GM23338 (cell line): Measurements from ENCODE around the gene SEL1L3. TPM values are rescaled to one million over a fixed set of nuclear protein-coding genes. Genes with fewer than 3 reads are reported as not detected.

ENCODE experiments used
- ATAC-seq: fragments of 200-7000 bp; cut with Tn5 transposase; 3 replicates; pipeline ENCODE4 v1.9.1; 2020
- DNase-seq: peaks from one replicate; pipeline ENCODE4 v3.0.0-alpha.2; 2015; ENCODE audit warnings: low spot score
- H2AFZ ChIP-seq: fragments of 200-600 bp; sonication (generic); 2 replicates; pipeline ENCODE4 v1.8.0; 2016; ENCODE audit warnings: antibody characterized with exemption, mild to moderate bottlenecking, moderate library complexity
- H3F3A ChIP-seq: fragments of 200-600 bp; sonication (generic); replicated peaks from 2 replicates; pipeline ENCODE4 v1.8.0; 2017; ENCODE audit warnings: antibody characterized with exemption, mixed run types, low read depth
- H3K27ac ChIP-seq: fragments of 200-600 bp; sonication (generic); 2 replicates; pipeline ENCODE4 v1.6.1; 2016; ENCODE audit warnings: low read depth
- H3K27me3 ChIP-seq: fragments of 200-600 bp; sonication (generic); 2 replicates; pipeline ENCODE4 v1.8.0; 2016; ENCODE audit warnings: mild to moderate bottlenecking, mixed run types, moderate library complexity; ENCODE audit not compliant: insufficient read depth
- H3K36me3 ChIP-seq: fragments of 200-600 bp; sonication (generic); 2 replicates; pipeline ENCODE4 v1.8.0; 2016; ENCODE audit warnings: mild to moderate bottlenecking; ENCODE audit not compliant: insufficient read depth
- H3K4me1 ChIP-seq: fragments of 200-600 bp; sonication (generic); 2 replicates; pipeline ENCODE4 v1.8.0; 2016; ENCODE audit warnings: mild to moderate bottlenecking, moderate library complexity; ENCODE audit not compliant: insufficient read depth
- H3K4me2 ChIP-seq: fragments of 200-600 bp; sonication (generic); 2 replicates; pipeline ENCODE4 v1.7.1; 2017; ENCODE audit warnings: mixed run types
- H3K4me3 ChIP-seq: fragments of 200-600 bp; sonication (generic); 2 replicates; pipeline ENCODE4 v1.6.1; 2016; ENCODE audit warnings: mixed run types
- H3K79me2 ChIP-seq: fragments of 200-600 bp; sonication (generic); replicated peaks from 2 replicates; pipeline ENCODE4 v1.8.0; 2017; ENCODE audit warnings: mild to moderate bottlenecking; ENCODE audit not compliant: insufficient read depth
- H3K9me2 ChIP-seq: fragments of 200-600 bp; sonication (generic); 2 replicates; pipeline ENCODE4 v1.8.0; 2017; ENCODE audit not compliant: insufficient read depth
- H4K20me1 ChIP-seq: fragments of 200-600 bp; sonication (generic); replicated peaks from 2 replicates; pipeline ENCODE4 v1.8.0; 2017; ENCODE audit warnings: mild to moderate bottlenecking; ENCODE audit not compliant: insufficient read depth
- H3K27ac Mint-ChIP-seq: 2 replicates; pipeline ENCODE4 v1.8.0; 2020; ENCODE audit warnings: inconsistent platforms, mild to moderate bottlenecking, moderate library complexity, mixed read lengths
- H3K27me3 Mint-ChIP-seq: 3 replicates; pipeline ENCODE4 v1.8.0; 2022; ENCODE audit warnings: low read depth, mild to moderate bottlenecking, moderate library complexity, mixed read lengths, inconsistent platforms; ENCODE audit not compliant: insufficient read depth, poor library complexity
- H3K36me3 Mint-ChIP-seq: 3 replicates; pipeline ENCODE4 v1.8.0; 2021; ENCODE audit warnings: low read depth, mild to moderate bottlenecking, inconsistent platforms, moderate library complexity, mixed read lengths
- H3K4me1 Mint-ChIP-seq: 3 replicates; pipeline ENCODE4 v1.8.0; 2020; ENCODE audit warnings: mild to moderate bottlenecking, inconsistent platforms, mixed read lengths
- H3K4me3 Mint-ChIP-seq: 3 replicates; pipeline ENCODE4 v1.8.0; 2021; ENCODE audit warnings: moderate library complexity, mild to moderate bottlenecking, inconsistent platforms, mixed read lengths
- H3K9me3 Mint-ChIP-seq: 3 replicates; pipeline ENCODE4 v1.8.0; 2020; ENCODE audit warnings: moderate library complexity, mild to moderate bottlenecking, inconsistent platforms, mixed read lengths
- CREB1 ChIP-seq: fragments of 250-450 bp; sonication (Bioruptor Pico); IDR thresholded peaks from 2 replicates; pipeline ENCODE4 v1.5.0; 2020; ENCODE audit warnings: low read depth, mild to moderate bottlenecking, moderate library complexity
- EZH2 ChIP-seq: fragments of 200-600 bp; sonication (generic); IDR thresholded peaks from one replicate; pipeline ENCODE4 v1.8.0; 2017; ENCODE audit warnings: antibody characterized with exemption, mild to moderate bottlenecking, low read depth; ENCODE audit not compliant: unreplicated experiment
- EZH2phosphoT487 ChIP-seq: fragments of 200-600 bp; sonication (generic); IDR thresholded peaks from one replicate; pipeline ENCODE4 v1.8.1; 2018; ENCODE audit warnings: antibody characterized with exemption; ENCODE audit not compliant: unreplicated experiment
- JUNB ChIP-seq: IDR thresholded peaks from one replicate; pipeline ENCODE4 v1.6.1; 2016; ENCODE audit warnings: antibody characterized with exemption; ENCODE audit not compliant: unreplicated experiment
- NANOG ChIP-seq: IDR thresholded peaks from 2 replicates; pipeline ENCODE4 v1.6.1; 2016; ENCODE audit warnings: antibody characterized with exemption, borderline replicate concordance
- POLR2AphosphoS5 ChIP-seq: IDR thresholded peaks from 2 replicates; pipeline ENCODE4 v1.6.1; 2016; ENCODE audit warnings: antibody characterized with exemption, low read depth
- STAT1 ChIP-seq: IDR thresholded peaks from one replicate; pipeline ENCODE4 v1.6.1; 2016; ENCODE audit warnings: antibody characterized with exemption; ENCODE audit not compliant: unreplicated experiment
- ZNF114 ChIP-seq: fragments of 250-450 bp; sonication (Bioruptor Pico); IDR thresholded peaks from 2 replicates; pipeline ENCODE4 v1.5.0; 2020; ENCODE audit warnings: mild to moderate bottlenecking, moderate library complexity
- ZNF331 ChIP-seq: fragments of 250-450 bp; sonication (Bioruptor Pico); IDR thresholded peaks from 2 replicates; pipeline ENCODE4 v1.5.0; 2020; ENCODE audit warnings: low read depth, mild to moderate bottlenecking, moderate library complexity
- polyA plus RNA-seq: library from polyadenylated mRNA; unstranded; fragments of >200 nt; fragmentation: Nextera tagmentation; extraction: Ambion mirVana; gene quantifications from 2 replicates; pipeline ENCODE4 v1.2.1, GENCODE V29; 2016
- total RNA-seq: library from RNA; depleted of rRNA; stranded (reverse); fragments of >200 nt; shearing (Covaris generic); gene quantifications from 2 replicates; pipeline ENCODE4 v1.2.3, GENCODE V29; 2014
- TF ChIP-seq, protein P1 (sequence below), 2 experiments: fragments of 200-600 bp in 1 of 2; sonication (generic) in 1 of 2; conservative IDR thresholded peaks; 2 replicates each; pipeline versions ENCODE4 v1.5.1 to v1.6.1; 2016 to 2017; ENCODE audit warnings: antibody characterized with exemption in 2 of 2, low read depth in 2 of 2, mild to moderate bottlenecking in 2 of 2, moderate library complexity in 1 of 2
- TF ChIP-seq, protein P2 (sequence below): IDR thresholded peaks from 2 replicates; pipeline ENCODE4 v1.6.1; 2016; ENCODE audit warnings: antibody characterized with exemption
- TF ChIP-seq, protein P3 (sequence below): IDR thresholded peaks from one replicate; pipeline ENCODE4 v1.6.1; 2018; ENCODE audit warnings: antibody characterized with exemption; ENCODE audit not compliant: unreplicated experiment
- TF ChIP-seq, protein P4 (sequence below): fragments of 250-450 bp; sonication (Bioruptor Pico); IDR thresholded peaks from 2 replicates; pipeline ENCODE4 v1.5.0; 2020; ENCODE audit warnings: mild to moderate bottlenecking, moderate library complexity

SEL1L3 gene
- total and polyA plus RNA-seq, 2 experiments from 2014 or later: 17.1 to 61.7 TPM

DNA sequence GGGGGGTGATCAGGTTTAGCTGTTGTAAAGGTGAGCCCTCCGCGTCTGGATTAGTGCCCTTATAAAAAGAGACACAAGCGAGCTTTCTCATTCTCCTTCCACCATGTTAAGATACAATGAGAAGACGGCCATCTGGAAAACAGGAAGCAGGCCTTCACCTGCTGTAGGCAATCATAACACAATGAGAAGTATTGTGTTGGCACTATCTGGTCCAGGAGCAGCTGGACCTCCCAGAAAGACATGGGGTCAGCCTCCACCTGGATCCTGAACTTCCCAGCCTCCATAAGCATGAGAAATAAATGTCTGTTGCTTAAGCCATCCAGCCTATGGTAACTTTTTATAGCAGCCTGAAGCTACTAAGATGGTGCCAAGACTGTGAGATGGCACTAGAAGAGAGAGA, 42.6 kb upstream of the SEL1L3 start:
- Histone ChIP-seq H3K27me3 (no peaks in the 10 kb centered on the region), H3K9me2 (0 out of 2 replicates have a peak, but pooled peaks cover 3% of the 10 kb centered on the region), H4K20me1 (no peaks in the 10 kb centered on the region; the same call in 1 of the 2 replicates), H3K27ac (no peak overlapping the region), H3K4me3 (no peak overlapping the region), H3K79me2 (no peaks in the 10 kb centered on the region), H3K36me3 (no peaks in the 10 kb centered on the region), H3K4me2 (no peak overlapping the region), H3F3A (no peaks in the 10 kb centered on the region), H3K4me1 (no peaks in the 10 kb centered on the region; the same call in 1 of the 2 replicates), H2AFZ (no peak overlapping the region)
- TF ChIP-seq, protein P1, sequence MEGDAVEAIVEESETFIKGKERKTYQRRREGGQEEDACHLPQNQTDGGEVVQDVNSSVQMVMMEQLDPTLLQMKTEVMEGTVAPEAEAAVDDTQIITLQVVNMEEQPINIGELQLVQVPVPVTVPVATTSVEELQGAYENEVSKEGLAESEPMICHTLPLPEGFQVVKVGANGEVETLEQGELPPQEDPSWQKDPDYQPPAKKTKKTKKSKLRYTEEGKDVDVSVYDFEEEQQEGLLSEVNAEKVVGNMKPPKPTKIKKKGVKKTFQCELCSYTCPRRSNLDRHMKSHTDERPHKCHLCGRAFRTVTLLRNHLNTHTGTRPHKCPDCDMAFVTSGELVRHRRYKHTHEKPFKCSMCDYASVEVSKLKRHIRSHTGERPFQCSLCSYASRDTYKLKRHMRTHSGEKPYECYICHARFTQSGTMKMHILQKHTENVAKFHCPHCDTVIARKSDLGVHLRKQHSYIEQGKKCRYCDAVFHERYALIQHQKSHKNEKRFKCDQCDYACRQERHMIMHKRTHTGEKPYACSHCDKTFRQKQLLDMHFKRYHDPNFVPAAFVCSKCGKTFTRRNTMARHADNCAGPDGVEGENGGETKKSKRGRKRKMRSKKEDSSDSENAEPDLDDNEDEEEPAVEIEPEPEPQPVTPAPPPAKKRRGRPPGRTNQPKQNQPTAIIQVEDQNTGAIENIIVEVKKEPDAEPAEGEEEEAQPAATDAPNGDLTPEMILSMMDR (conservative IDR thresholded peaks at IDR 0.05; ENCODE audit: low read depth in 2 of 2): no peak
- TF ChIP-seq EZH2phosphoT487: no peak
- TF ChIP-seq POLR2AphosphoS5: no peak
- TF ChIP-seq ZNF331 (CRISPR knock-in tag): no peak
- TF ChIP-seq, protein P2, sequence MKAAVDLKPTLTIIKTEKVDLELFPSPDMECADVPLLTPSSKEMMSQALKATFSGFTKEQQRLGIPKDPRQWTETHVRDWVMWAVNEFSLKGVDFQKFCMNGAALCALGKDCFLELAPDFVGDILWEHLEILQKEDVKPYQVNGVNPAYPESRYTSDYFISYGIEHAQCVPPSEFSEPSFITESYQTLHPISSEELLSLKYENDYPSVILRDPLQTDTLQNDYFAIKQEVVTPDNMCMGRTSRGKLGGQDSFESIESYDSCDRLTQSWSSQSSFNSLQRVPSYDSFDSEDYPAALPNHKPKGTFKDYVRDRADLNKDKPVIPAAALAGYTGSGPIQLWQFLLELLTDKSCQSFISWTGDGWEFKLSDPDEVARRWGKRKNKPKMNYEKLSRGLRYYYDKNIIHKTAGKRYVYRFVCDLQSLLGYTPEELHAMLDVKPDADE: no peak
- no peak for TF ChIP-seq CREB1
- TF ChIP-seq NANOG: no peak
- TF ChIP-seq STAT1: no peak
- TF ChIP-seq, protein P3, sequence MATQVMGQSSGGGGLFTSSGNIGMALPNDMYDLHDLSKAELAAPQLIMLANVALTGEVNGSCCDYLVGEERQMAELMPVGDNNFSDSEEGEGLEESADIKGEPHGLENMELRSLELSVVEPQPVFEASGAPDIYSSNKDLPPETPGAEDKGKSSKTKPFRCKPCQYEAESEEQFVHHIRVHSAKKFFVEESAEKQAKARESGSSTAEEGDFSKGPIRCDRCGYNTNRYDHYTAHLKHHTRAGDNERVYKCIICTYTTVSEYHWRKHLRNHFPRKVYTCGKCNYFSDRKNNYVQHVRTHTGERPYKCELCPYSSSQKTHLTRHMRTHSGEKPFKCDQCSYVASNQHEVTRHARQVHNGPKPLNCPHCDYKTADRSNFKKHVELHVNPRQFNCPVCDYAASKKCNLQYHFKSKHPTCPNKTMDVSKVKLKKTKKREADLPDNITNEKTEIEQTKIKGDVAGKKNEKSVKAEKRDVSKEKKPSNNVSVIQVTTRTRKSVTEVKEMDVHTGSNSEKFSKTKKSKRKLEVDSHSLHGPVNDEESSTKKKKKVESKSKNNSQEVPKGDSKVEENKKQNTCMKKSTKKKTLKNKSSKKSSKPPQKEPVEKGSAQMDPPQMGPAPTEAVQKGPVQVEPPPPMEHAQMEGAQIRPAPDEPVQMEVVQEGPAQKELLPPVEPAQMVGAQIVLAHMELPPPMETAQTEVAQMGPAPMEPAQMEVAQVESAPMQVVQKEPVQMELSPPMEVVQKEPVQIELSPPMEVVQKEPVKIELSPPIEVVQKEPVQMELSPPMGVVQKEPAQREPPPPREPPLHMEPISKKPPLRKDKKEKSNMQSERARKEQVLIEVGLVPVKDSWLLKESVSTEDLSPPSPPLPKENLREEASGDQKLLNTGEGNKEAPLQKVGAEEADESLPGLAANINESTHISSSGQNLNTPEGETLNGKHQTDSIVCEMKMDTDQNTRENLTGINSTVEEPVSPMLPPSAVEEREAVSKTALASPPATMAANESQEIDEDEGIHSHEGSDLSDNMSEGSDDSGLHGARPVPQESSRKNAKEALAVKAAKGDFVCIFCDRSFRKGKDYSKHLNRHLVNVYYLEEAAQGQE: no peak
- TF ChIP-seq, protein P4, sequence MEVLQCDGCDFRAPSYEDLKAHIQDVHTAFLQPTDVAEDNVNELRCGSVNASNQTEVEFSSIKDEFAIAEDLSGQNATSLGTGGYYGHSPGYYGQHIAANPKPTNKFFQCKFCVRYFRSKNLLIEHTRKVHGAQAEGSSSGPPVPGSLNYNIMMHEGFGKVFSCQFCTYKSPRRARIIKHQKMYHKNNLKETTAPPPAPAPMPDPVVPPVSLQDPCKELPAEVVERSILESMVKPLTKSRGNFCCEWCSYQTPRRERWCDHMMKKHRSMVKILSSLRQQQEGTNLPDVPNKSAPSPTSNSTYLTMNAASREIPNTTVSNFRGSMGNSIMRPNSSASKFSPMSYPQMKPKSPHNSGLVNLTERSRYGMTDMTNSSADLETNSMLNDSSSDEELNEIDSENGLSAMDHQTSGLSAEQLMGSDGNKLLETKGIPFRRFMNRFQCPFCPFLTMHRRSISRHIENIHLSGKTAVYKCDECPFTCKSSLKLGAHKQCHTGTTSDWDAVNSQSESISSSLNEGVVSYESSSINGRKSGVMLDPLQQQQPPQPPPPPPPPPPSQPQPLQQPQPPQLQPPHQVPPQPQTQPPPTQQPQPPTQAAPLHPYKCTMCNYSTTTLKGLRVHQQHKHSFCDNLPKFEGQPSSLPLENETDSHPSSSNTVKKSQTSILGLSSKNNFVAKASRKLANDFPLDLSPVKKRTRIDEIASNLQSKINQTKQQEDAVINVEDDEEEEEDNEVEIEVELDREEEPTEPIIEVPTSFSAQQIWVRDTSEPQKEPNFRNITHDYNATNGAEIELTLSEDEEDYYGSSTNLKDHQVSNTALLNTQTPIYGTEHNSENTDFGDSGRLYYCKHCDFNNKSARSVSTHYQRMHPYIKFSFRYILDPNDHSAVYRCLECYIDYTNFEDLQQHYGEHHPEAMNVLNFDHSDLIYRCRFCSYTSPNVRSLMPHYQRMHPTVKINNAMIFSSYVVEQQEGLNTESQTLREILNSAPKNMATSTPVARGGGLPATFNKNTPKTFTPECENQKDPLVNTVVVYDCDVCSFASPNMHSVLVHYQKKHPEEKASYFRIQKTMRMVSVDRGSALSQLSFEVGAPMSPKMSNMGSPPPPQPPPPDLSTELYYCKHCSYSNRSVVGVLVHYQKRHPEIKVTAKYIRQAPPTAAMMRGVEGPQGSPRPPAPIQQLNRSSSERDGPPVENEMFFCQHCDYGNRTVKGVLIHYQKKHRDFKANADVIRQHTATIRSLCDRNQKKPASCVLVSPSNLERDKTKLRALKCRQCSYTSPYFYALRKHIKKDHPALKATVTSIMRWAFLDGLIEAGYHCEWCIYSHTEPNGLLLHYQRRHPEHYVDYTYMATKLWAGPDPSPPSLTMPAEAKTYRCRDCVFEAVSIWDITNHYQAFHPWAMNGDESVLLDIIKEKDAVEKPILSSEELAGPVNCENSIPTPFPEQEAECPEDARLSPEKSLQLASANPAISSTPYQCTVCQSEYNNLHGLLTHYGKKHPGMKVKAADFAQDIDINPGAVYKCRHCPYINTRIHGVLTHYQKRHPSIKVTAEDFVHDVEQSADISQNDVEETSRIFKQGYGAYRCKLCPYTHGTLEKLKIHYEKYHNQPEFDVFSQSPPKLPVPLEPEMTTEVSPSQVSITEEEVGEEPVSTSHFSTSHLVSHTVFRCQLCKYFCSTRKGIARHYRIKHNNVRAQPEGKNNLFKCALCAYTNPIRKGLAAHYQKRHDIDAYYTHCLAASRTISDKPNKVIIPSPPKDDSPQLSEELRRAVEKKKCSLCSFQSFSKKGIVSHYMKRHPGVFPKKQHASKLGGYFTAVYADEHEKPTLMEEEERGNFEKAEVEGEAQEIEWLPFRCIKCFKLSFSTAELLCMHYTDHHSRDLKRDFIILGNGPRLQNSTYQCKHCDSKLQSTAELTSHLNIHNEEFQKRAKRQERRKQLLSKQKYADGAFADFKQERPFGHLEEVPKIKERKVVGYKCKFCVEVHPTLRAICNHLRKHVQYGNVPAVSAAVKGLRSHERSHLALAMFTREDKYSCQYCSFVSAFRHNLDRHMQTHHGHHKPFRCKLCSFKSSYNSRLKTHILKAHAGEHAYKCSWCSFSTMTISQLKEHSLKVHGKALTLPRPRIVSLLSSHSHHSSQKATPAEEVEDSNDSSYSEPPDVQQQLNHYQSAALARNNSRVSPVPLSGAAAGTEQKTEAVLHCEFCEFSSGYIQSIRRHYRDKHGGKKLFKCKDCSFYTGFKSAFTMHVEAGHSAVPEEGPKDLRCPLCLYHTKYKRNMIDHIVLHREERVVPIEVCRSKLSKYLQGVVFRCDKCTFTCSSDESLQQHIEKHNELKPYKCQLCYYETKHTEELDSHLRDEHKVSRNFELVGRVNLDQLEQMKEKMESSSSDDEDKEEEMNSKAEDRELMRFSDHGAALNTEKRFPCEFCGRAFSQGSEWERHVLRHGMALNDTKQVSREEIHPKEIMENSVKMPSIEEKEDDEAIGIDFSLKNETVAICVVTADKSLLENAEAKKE (CRISPR knock-in tag): no peak
- TF ChIP-seq ZNF114 (CRISPR knock-in tag): no peak
- no peak for TF ChIP-seq JUNB
- no peak for TF ChIP-seq EZH2
- no peak for DNase-seq
- ATAC-seq: no peak
- Mint-ChIP-seq H3K27me3 (peaks cover 2% of the 10 kb centered on the region), H3K9me3 (peaks cover 11% of the 10 kb centered on the region; the same call in 1 of the 3 replicates), H3K4me3 (no peak overlapping the region), H3K4me1 (peaks cover 7% of the 10 kb centered on the region), H3K27ac (no peak overlapping the region), H3K36me3 (peaks cover 5% of the 10 kb centered on the region; the same call in 1 of the 3 replicates)
